HG03469 (cell line): ENCODE measurements around the gene TCEAL4.

Source experiments
- ATAC-seq: cut with Tn5 transposase; IDR thresholded peaks from one replicate; pipeline ENCODE4 v1.9.1; 2021; ENCODE audit warnings: mild to moderate bottlenecking, moderate library complexity, moderate number of reproducible peaks; ENCODE audit not compliant: unreplicated experiment

TCEAL4 gene

DNA sequence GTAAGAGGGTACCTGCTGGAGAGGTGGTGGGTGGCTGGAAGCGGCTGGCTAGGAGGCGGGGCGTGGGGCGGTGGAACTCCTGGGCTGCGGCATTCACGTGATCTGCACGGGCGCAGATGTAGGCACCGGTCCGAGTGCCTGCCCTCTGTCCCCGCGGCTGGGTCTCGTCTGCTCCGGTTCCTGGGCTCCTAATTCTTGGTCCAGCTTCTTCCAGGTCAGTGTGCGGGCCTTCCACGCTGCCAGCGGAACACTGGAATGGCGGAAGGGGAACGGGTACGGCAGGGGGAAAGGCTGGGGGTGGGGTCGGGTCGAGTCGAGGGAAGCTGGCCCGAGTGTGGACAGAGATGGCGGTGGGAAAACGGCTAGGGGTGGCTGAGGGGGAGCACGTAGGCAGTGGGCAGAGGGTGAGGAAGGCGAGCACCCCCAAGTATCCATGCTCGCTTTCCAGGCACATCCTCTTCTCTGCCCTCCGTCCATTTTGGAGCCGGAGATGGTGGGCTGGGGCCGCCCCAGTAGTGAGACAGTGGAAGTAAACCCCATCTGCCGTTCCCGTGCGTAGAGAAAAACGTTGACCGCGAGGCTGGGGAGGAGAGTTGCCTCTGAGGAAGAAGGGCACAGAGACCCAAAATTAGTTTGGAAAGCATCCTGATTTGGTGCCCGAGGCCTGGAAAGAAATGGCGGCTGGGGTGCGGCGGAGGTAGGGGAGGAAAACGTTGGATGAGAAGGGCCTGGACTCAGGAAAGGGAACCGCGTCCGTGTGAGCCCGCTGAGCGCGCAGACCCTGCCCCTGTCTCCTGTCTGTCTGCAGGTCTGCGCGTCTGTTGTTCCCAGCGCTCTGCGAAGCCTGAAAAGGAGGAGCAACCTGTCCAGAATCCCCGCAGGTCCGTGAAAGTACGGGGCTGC lies at the start of gene TCEAL4:
Gene TCEAL4 (plus strand): TSS at position 105 of the 903 bp plus-strand sequence. CDS start 1,161 bp downstream, outside the sequence.
- no peak for ATAC-seq

GRCh38 chrX:103536071-103536470 lies 49.2 kb upstream of the TCEAL4 start:
- no peak for ATAC-seq

- ATAC-seq, result no peak
Observed at GRCh38 chrX:103536732-103537131, 48.6 kb upstream of the TCEAL4 start.

DNA sequence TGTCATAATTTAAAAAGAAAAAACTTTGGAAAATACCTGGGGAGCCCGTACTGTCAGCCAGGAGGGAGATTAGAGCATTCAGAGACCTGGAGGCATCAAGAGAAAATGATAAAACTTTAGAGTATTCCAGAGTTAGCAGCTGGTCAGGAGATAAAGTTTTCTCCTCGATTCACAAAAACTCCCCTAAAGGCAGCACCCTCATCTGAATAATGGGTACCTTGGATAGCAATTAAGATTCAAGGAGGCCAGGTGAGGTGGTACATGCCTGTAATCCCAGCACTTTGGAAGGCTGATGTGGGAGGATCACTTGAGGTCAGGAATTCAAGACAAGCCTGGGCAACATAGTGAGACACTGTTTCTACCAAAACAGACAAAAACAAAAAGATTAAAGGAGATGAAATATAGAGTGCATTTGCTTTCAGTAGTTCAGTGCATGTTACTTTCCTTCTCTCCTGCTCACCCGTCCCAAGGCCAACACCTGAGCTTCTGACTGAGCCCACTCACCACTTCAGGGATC lies 47.4 kb upstream of the TCEAL4 start:
- no peak for ATAC-seq

DNA sequence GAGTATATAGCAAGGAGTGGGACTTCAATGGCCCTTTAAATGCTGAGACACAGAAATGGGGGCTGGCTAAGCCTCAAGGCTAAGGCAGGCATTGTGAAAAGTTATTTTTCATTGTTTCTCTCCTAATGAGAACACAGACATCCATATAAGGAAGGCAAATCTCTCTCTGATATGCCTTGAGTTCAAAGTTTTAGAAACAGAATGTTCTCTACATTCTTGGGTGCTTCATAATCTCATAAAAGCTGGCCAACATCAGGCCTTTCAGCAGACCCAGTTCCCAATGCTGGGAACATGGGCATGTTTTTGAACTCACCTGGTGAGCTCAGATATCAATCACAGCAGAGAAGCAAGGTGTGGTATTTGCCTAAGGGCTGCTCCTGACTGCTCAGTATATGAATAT lies 46.6 kb upstream of the TCEAL4 start:
- ATAC-seq, result no peak

DNA sequence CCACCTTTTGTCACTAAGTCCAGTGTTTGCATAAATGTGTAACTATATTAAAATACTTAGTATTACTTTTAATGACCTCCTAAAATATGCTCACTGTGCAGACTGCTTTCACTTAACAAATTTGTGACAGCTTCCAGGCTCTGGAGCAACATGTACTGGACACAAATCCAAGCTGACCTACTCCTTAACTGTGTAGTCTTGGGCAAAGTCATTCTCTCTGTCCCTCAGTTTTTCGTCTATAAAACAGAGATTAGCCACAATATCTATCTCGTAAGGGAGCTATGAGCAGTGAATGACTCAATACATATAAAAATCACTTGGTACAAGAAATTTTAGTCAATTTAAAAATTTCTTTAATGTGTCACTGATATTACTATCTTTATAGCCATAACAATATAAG lies 45.6 kb upstream of the TCEAL4 start:
- no peak for ATAC-seq

DNA sequence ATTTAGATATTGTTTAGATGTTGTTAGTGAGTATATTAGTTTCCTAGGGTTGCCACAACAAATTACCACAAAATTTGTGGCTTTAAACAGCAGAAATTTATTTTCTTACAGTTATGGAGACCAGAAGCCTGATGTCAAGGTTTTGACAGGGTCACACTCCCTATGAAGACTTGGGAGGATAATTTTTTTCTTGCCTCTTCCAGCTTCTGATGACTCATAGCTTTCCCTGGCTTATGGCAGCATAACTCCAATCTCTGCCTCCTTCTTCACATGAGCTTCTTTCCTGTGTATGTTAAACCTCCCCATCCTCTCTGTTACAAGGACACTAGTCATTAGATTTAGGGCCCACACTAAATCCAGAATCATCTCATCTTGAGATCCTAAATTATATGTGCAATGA lies 45.2 kb upstream of the TCEAL4 start:
- no peak for ATAC-seq

DNA sequence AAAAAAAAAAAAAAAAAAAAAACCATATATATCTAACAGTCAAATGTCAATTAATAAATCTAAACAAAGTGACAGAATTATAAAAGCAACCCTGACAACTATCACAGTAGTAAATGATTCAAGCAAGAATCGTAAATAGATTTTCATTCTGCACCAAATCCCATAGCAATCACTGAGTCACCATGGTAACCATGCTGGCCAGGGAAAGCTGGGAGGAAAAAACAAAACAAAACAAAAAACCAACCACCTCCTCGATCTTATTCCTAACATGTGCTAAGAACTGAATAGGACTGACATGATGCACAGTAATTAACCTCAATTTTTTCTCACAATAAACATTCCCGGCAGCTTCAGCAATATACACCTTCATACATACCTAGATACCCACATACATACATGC lies 35.4 kb upstream of the TCEAL4 start:
- no peak for ATAC-seq

- no peak for ATAC-seq
Observed at GRCh38 chrX:103550415-103551051, 34.8 kb upstream of the TCEAL4 start.

DNA sequence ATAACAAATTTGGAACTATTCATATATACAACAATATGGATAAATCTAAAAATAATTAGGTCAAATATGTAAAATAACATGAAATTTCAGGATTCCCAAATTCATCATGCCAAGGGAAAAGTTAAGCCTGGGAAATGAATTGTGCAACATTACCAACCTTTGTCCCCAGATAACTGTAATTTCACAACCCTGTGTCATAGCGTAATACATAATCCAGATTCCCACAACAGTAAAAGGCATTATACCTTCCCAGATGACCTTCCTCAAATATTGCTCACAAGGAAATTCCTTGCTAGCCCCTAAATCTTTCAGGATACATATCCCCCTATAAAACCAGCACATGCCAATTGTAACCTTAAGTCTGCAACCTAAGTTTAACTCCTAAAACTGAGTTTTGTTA lies 33.1 kb upstream of the TCEAL4 start:
- no peak for ATAC-seq

- peak; percentile 86 for ATAC-seq
Observed at GRCh38 chrX:103554687-103555424, 30.5 kb upstream of the TCEAL4 start.

DNA sequence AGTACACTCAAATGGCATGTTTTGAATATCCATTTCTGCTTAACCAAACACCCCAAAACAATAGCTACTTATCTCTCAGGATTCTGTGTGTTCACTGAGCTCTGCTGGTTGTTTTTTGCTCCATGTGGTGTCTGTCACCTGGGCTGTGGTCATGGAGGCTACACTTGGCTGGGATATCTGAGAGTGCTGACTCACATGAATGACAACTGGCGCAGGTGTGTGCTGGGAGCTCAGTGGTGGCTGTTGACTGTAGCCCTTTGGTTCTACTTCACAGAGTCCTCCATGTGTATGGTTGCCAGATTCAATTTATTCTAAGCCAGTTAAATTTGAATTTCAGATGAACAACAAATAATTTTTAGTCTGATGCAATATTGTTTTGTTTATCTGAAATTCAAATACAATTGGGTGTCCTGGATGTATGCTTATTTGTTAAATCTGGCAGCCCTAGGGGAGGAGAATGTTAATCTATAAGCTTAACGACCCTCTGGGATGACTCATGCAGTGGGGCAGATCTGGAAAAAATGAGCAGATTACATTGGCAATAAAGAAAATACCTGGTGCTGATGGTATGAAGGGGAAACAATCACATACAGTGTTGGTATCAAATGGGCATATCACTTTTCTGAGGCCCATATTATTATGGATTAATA lies 28.2 kb upstream of the TCEAL4 start:
- no peak for ATAC-seq

DNA sequence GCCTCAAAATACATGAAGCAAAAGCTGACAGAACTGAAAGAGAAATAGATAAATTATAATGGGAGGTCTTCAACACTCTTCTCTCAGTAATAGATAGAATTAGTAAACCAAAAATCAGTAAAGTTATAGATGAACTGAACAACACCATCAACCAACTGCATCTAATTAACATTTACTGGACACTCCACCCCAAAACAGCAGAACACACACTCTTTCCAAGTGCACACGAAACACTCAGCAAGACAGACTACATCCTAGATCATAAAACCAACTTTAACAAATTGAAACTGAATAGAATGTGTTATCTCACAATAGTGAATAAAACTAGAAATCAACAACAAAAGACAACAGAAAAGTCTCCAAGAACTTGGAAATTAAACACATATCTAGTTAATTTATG lies 25.1 kb upstream of the TCEAL4 start:
- ATAC-seq, result no peak

DNA sequence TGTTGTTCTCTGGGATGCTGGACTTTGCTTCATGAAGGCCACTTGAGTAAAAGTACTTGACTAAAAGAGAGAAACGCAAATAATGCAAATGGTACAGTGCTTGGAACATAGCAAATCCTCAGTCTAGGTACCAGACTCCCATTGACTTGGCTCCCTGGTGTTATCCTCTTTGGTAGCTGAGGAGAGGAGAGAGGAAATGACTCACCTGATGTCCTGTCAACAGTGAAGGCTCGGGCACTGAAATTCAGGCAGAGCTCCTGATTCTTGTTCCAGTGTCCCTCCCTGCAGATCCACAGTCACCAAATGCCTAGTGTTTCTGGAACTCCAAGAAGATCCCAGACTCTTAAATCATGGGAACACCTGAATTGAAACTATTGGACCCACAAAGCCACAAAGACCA lies 22.5 kb upstream of the TCEAL4 start:
- no peak for ATAC-seq

DNA sequence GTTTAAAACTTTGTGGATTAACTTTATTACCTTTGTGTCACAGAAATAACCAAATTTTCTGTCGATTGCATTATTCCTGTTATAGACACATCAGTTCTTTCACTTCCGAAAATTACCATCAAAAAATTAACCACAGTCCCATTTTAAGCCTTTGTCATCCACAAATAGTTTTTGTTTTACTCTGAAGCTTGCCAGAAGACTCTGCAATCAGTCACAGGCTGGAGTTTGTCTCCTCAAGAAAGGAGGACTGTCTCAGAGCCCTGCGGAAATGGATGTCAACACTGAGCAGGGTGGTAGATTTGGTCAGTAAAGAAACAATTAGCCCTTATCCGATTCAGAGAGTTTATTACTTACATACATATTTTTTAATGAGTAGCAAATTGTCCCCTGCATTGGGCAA lies 20.1 kb upstream of the TCEAL4 start:
- peak; percentile 74 for ATAC-seq

- no peak for ATAC-seq
Observed at GRCh38 chrX:103565752-103566151, 19.6 kb upstream of the TCEAL4 start.

- no peak for ATAC-seq
Observed at GRCh38 chrX:103571121-103571520, 14.2 kb upstream of the TCEAL4 start.

- ATAC-seq, result no peak
Observed at GRCh38 chrX:103571726-103572125, 13.6 kb upstream of the TCEAL4 start.

GRCh38 chrX:103573202-103573601 lies 12.1 kb upstream of the TCEAL4 start:
- no peak for ATAC-seq

GRCh38 chrX:103584596-103584995 lies 719 bp upstream of the TCEAL4 start:
- no peak for ATAC-seq

GRCh38 chrX:103586314-103586646 lies 965 bp downstream of the TCEAL4 start:
- ATAC-seq, result no peak
